GM12873 (cell line): Measurements from ENCODE around the gene FMN1.

Source experiments
- CTCF ChIP-seq: IDR thresholded peaks from 2 replicates; pipeline ENCODE4 v1.5.1; 2012; ENCODE audit warnings: low read depth, mild to moderate bottlenecking, moderate library complexity, low read length, control low read depth; ENCODE audit not compliant: insufficient read depth; ENCODE audit errors: missing control alignments

FMN1 gene

GRCh38 chr15:32967521-32967920 lies 227.0 kb downstream of the FMN1 start:
- TF ChIP-seq CTCF: no peak

- TF ChIP-seq CTCF: no peak
Measured at GRCh38 chr15:32966512-32966911, 228.0 kb downstream of the FMN1 start.

- TF ChIP-seq CTCF: no peak
Measured at GRCh38 chr15:32965897-32966296, 228.6 kb downstream of the FMN1 start.

GRCh38 chr15:32959077-32959476 lies 235.4 kb downstream of the FMN1 start:
- no peak for TF ChIP-seq CTCF

GRCh38 chr15:32957219-32957618 lies 237.3 kb downstream of the FMN1 start:
- TF ChIP-seq CTCF: no peak

- no peak for TF ChIP-seq CTCF
Measured at GRCh38 chr15:32956711-32957110, 237.8 kb downstream of the FMN1 start.

- peak; percentile 52 for TF ChIP-seq CTCF
Measured at GRCh38 chr15:32956006-32956405, 238.5 kb downstream of the FMN1 start.

- no peak for TF ChIP-seq CTCF
Measured at GRCh38 chr15:32953533-32953910, 241.0 kb downstream of the FMN1 start.
